ENCODE data around the gene PTPRU. TPM values are rescaled to one million over a fixed set of nuclear protein-coding genes. Genes with fewer than 3 reads are reported as not detected.

PTPRU gene
- total RNA-seq, 1 donor from 2014 or later = 92.5 TPM

GRCh38 chr1:29356663-29357062 lies 120.3 kb downstream of the PTPRU start:
- Mint-ChIP-seq H3K27ac (ENCODE audit: unreplicated experiment) (no peak overlapping the region), H3K4me1 (ENCODE audit: low read depth, unreplicated experiment) (peaks cover 8% of the 10 kb centered on the region), H3K9me3 (ENCODE audit: unreplicated experiment) (peaks cover 2% of the 10 kb centered on the region), H3K4me3 (ENCODE audit: unreplicated experiment) (no peak overlapping the region), H3K36me3 (ENCODE audit: unreplicated experiment) (no peaks in the 10 kb centered on the region), H3K27me3 (ENCODE audit: unreplicated experiment) (peaks cover 8% of the 10 kb centered on the region)
- DNase-seq = no peak
- no peak for TF ChIP-seq CTCF (IDR thresholded peaks at IDR 0.05; ENCODE audit: partially characterized antibody, unreplicated experiment)

- TF ChIP-seq CTCF (IDR thresholded peaks at IDR 0.05; ENCODE audit: partially characterized antibody, unreplicated experiment) = no peak
- no peaks in the 10 kb centered on the region for H3K36me3 Mint-ChIP-seq (ENCODE audit: unreplicated experiment)
- DNase-seq = no peak
- peaks cover 8% of the 10 kb centered on the region for H3K27me3 Mint-ChIP-seq (ENCODE audit: unreplicated experiment)
- H3K9me3 Mint-ChIP-seq (ENCODE audit: unreplicated experiment) = peaks cover 2% of the 10 kb centered on the region
- H3K27ac Mint-ChIP-seq (ENCODE audit: unreplicated experiment) = no peak overlapping the region
- H3K4me3 Mint-ChIP-seq (ENCODE audit: unreplicated experiment) = no peak overlapping the region
- peaks cover 8% of the 10 kb centered on the region for H3K4me1 Mint-ChIP-seq (ENCODE audit: low read depth, unreplicated experiment)
Observed at GRCh38 chr1:29357452-29357851, 121.1 kb downstream of the PTPRU start.

GRCh38 chr1:29358183-29358582 lies 121.9 kb downstream of the PTPRU start:
- no peak for DNase-seq
- H3K36me3 Mint-ChIP-seq (ENCODE audit: unreplicated experiment) = no peaks in the 10 kb centered on the region
- peaks cover 6% of the 10 kb centered on the region for H3K4me1 Mint-ChIP-seq (ENCODE audit: low read depth, unreplicated experiment)
- no peak for TF ChIP-seq CTCF (IDR thresholded peaks at IDR 0.05; ENCODE audit: partially characterized antibody, unreplicated experiment)
- H3K4me3 Mint-ChIP-seq (ENCODE audit: unreplicated experiment) = no peak overlapping the region
- H3K9me3 Mint-ChIP-seq (ENCODE audit: unreplicated experiment) = peaks cover 2% of the 10 kb centered on the region
- no peak overlapping the region for H3K27ac Mint-ChIP-seq (ENCODE audit: unreplicated experiment)
- peaks cover 8% of the 10 kb centered on the region for H3K27me3 Mint-ChIP-seq (ENCODE audit: unreplicated experiment)

- no peaks in the 10 kb centered on the region for H3K36me3 Mint-ChIP-seq (ENCODE audit: unreplicated experiment)
- TF ChIP-seq CTCF (IDR thresholded peaks at IDR 0.05; ENCODE audit: partially characterized antibody, unreplicated experiment) = no peak
- no peak for DNase-seq
Observed at GRCh38 chr1:29360768-29361167, 124.4 kb downstream of the PTPRU start.

GRCh38 chr1:29361686-29362085 lies 125.4 kb downstream of the PTPRU start:
- Mint-ChIP-seq H3K4me1 (ENCODE audit: low read depth, unreplicated experiment) (peaks cover 10% of the 10 kb centered on the region), H3K36me3 (ENCODE audit: unreplicated experiment) (no peaks in the 10 kb centered on the region), H3K27me3 (ENCODE audit: unreplicated experiment) (peaks cover 6% of the 10 kb centered on the region), H3K27ac (ENCODE audit: unreplicated experiment) (no peak overlapping the region), H3K9me3 (ENCODE audit: unreplicated experiment) (peaks cover 2% of the 10 kb centered on the region), H3K4me3 (ENCODE audit: unreplicated experiment) (no peak overlapping the region)
- DNase-seq = no peak
- no peak for TF ChIP-seq CTCF (IDR thresholded peaks at IDR 0.05; ENCODE audit: partially characterized antibody, unreplicated experiment)

More at GRCh38 chr1:29360768-29361167, 124.4 kb downstream of the PTPRU start:
- H3K4me1 Mint-ChIP-seq (ENCODE audit: low read depth, unreplicated experiment) = peaks cover 10% of the 10 kb centered on the region
- no peak overlapping the region for H3K4me3 Mint-ChIP-seq (ENCODE audit: unreplicated experiment)
- peaks cover 2% of the 10 kb centered on the region for H3K9me3 Mint-ChIP-seq (ENCODE audit: unreplicated experiment)
- peaks cover 9% of the 10 kb centered on the region for H3K27me3 Mint-ChIP-seq (ENCODE audit: unreplicated experiment)
- H3K27ac Mint-ChIP-seq (ENCODE audit: unreplicated experiment) = no peak overlapping the region
